Measurements from ENCODE around the gene NOP53. TPM values are rescaled to one million over a fixed set of nuclear protein-coding genes. Genes with fewer than 3 reads are reported as not detected.
"Not testable (repeated sequence)": the region's sequence is repeated elsewhere in the genome, so short reads cannot be mapped to it uniquely, and the experiment has no call there.

Gene NOP53
- total and polyA plus RNA-seq, 2 of the 13 experiments (the other 11 are each of a cell fraction or from before 2014, with no cell fraction given) = 53.9 to 141 TPM

- TF ChIP-seq ZNF883 (CRISPR knock-in tag; IDR thresholded peaks at IDR 0.05; ENCODE audit: not compliant biosample characterization) (no peak), SIX4 (CRISPR knock-in tag; IDR thresholded peaks at IDR 0.05) (no peak), HNF4A (CRISPR knock-in tag; IDR thresholded peaks at IDR 0.05) (no peak), ZNF607 (CRISPR knock-in tag; IDR thresholded peaks at IDR 0.05; ENCODE audit: borderline replicate concordance) (no peak), ZGPAT (CRISPR knock-in tag; IDR thresholded peaks at IDR 0.05) (no peak), NR1H2 (CRISPR knock-in tag; IDR thresholded peaks at IDR 0.05; ENCODE audit: borderline replicate concordance, low read depth) (no peak), ZSCAN9 (CRISPR knock-in tag; IDR thresholded peaks at IDR 0.05; ENCODE audit: borderline replicate concordance) (no peak)
These were observed 55.9 kb downstream of the NOP53 start (continued) for GRCh38 chr19:47801270-47801669.

DNA sequence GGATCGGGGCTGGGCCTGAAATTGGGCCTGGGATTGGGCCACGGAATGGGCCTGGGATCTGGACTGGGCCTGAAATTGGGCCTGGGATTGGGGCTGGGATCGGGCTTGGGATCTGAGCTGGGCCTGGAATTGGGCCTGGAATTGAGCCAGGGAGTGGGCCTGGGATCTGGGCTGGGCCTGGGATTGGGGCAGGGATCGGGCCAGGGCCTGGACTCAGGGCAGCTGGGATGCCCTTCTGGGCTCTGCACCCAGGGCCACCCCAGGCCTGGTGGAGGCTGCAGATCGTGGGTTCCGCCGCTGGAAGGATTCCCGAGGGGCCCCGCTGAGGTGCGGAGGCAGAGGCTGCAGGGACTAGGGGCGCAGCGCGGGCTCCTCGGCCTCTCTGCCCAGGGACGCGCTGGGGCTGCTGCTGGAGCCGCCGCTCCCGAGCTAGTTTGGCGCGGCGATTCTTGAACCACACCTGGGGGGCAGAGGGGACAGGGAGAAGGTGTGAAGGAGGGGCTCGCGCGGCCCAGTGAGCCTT, 57.2 kb downstream of the NOP53 start:
- no peak for ATAC-seq
- H3K79me2 ChIP-seq (ENCODE audit: insufficient read depth, low read length) = no peaks in the 10 kb centered on the region
- BruUV-seq (replicated peaks) = no TSS peak
- H3K36me3 ChIP-seq (replicated peaks in 1 of 2; ENCODE audit: control insufficient read depth in 1 of 2, insufficient read depth in 2 of 2, low read length in 2 of 2) = no peaks in the 10 kb centered on the region
- POLR2A ChIA-PET = interaction anchor here (0.6 kb wide), 1 partner anchor 12 kb away, joined by 3 read pairs; no protein-coding TSS in a partner anchor
- no peak for DNase-seq (ENCODE audit: low spot score)
- H3K27ac ChIP-seq (ENCODE audit: extremely low read length, insufficient read depth, low read length) = no peak overlapping the region
- H3K9ac ChIP-seq (ENCODE audit: insufficient read depth, low read depth, low read length) = no peak overlapping the region
- intact Hi-C loops (cut with micrococcal nuclease; ENCODE audit: unreplicated experiment) = no loop called here
- H3K27me3 ChIP-seq (ENCODE audit: control insufficient read depth in 1 of 2, insufficient read depth in 2 of 2, low read length in 2 of 2) = peaks cover 0 to 13% of the 10 kb centered on the region in 2 experiments; a peak in 2 of 5 replicates
- WGBS (ENCODE audit: low lambda C conversion rate) = 88% methylated on average over 11 of the region's 25 CpGs
- no peaks in the 10 kb centered on the region for H4K20me1 ChIP-seq (ENCODE audit: insufficient read depth, low read length)
- no peak overlapping the region for H3K4me2 ChIP-seq (ENCODE audit: low read depth, low read length)
- TF ChIP-seq NFKBIZ (CRISPR knock-in tag; IDR thresholded peaks at IDR 0.05) (no peak), ELK4 (CRISPR knock-in tag; IDR thresholded peaks at IDR 0.05; ENCODE audit: borderline replicate concordance) (no peak), ZNF564 (CRISPR knock-in tag; IDR thresholded peaks at IDR 0.05) (no peak), ATRX (CRISPR knock-in tag; IDR thresholded peaks at IDR 0.05; ENCODE audit: borderline replicate concordance) (no peak), MNT (IDR thresholded peaks at IDR 0.05) (no peak)
- TF ChIP-seq, protein P1, sequence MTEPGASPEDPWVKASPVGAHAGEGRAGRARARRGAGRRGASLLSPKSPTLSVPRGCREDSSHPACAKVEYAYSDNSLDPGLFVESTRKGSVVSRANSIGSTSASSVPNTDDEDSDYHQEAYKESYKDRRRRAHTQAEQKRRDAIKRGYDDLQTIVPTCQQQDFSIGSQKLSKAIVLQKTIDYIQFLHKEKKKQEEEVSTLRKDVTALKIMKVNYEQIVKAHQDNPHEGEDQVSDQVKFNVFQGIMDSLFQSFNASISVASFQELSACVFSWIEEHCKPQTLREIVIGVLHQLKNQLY (CRISPR knock-in tag; IDR thresholded peaks at IDR 0.05) = no peak
- no peak for FAIRE-seq
- H3K9me3 ChIP-seq (ENCODE audit: low read length) = no peaks in the 10 kb centered on the region
- no peaks in the 10 kb centered on the region for H3K4me1 ChIP-seq (ENCODE audit: insufficient read depth, low read length)
- no peak overlapping the region for H2AFZ ChIP-seq (ENCODE audit: low read length)
- in situ Hi-C loops (cut with HindIII; ENCODE audit: extremely low pct_ligation_motif_present, low pct_unique_long_range_greater_than_20kb) = no loop called here
- no peak overlapping the region for H3K4me3 ChIP-seq (replicated peaks in 1 of 3; ENCODE audit: insufficient read depth in 1 of 3, low read depth in 2 of 3, low read length in 3 of 3)
- CTCF ChIA-PET (ENCODE audit: low intra/inter-chr PET ratio, low total read pairs) = no interaction called here

GRCh38 chr19:47803148-47803547, 57.8 kb downstream of the NOP53 start:
- POLR2A ChIA-PET; CTCF ChIA-PET (ENCODE audit: low intra/inter-chr PET ratio, low total read pairs); H3K27me3 ChIP-seq (ENCODE audit: control insufficient read depth in 1 of 2, insufficient read depth in 2 of 2, low read length in 2 of 2); H4K20me1 ChIP-seq (ENCODE audit: insufficient read depth, low read length); H2AFZ ChIP-seq (ENCODE audit: low read length); intact Hi-C loops (cut with micrococcal nuclease; ENCODE audit: unreplicated experiment); H3K79me2 ChIP-seq (ENCODE audit: insufficient read depth, low read length); H3K4me2 ChIP-seq (ENCODE audit: low read depth, low read length); BruUV-seq (replicated peaks); H3K36me3 ChIP-seq (replicated peaks in 1 of 2; ENCODE audit: control insufficient read depth in 1 of 2, insufficient read depth in 2 of 2, low read length in 2 of 2); H3K9ac ChIP-seq (ENCODE audit: insufficient read depth, low read depth, low read length); H3K4me3 ChIP-seq (replicated peaks in 1 of 3; ENCODE audit: insufficient read depth in 1 of 3, low read depth in 2 of 3, low read length in 3 of 3); H3K27ac ChIP-seq (ENCODE audit: extremely low read length, insufficient read depth, low read length); H3K4me1 ChIP-seq (ENCODE audit: insufficient read depth, low read length); in situ Hi-C loops (cut with HindIII; ENCODE audit: extremely low pct_ligation_motif_present, low pct_unique_long_range_greater_than_20kb); DNase-seq (ENCODE audit: low spot score); H3K9me3 ChIP-seq (ENCODE audit: low read length); FAIRE-seq: not testable (repeated sequence)
- ATAC-seq = peak; percentile 31; the same call in 1 of the 3 replicates
- 40% methylated on average over 4 of the region's 21 CpGs for WGBS (ENCODE audit: low lambda C conversion rate)
